Stimulated activated CD8-positive, alpha-beta memory T cell treated with anti-CD3 and anti-CD28 coated beads, Interleukin-7, amount 100 ng/mL, for 1 hour (primary cell): Measurements from ENCODE around the gene GUF1.
"Not testable (repeated sequence)": the region's sequence is repeated elsewhere in the genome, so short reads cannot be mapped to it uniquely, and the experiment has no call there.

Experiments used
- DNase-seq, 2 donors: peaks; one replicate each; pipeline ENCODE4 v3.0.0-alpha.2; 2020; ENCODE audit warnings: low read depth in 2 of 2

Gene GUF1

DNA sequence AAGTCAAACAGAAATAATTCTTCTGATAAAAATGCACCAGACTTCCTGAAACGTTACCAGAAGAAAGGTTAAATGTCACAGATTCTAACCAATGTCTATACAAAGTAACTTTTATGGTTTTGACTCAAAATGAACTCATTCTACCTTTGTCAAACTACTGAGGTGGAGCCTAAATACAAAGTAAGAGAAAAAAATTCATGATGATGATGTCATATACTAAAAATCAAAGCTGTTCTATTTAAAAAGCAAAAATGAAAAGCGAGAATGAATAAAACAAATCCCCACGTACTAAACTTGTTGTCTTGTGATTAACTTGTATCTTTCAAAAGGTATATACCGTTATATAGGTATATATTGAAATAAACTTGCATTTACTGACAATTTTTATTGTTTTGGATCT, 26.5 kb downstream of the GUF1 start:
- DNase-seq, result no peak

DNA sequence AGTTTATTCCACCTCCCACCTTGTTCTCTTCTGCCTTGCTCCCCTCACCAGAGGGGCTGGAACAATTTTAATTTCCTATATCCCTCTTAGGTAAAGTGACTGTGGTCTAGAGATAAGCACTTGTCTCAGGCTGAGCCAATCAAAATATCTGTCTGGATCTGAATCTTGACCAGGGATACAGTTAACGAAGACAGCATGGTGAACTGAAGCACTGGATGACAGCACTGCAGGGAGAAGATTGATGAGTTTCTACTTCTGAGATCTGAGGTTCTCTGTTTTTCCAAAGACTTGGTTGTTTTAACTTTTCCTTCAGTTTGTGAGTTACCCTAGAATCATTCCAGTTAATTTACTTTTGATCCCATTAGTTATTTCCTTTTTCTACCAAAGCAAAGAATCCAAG, 34.9 kb downstream of the GUF1 start:
- DNase-seq, result no peak

GRCh38 chr4:44716597-44716996, 38.4 kb downstream of the GUF1 start:
- DNase-seq, result no peak

GRCh38 chr4:44720371-44720770, 42.2 kb downstream of the GUF1 start:
- DNase-seq, result no peak

GRCh38 chr4:44722001-44722400, 43.8 kb downstream of the GUF1 start:
- no peak for DNase-seq

DNA sequence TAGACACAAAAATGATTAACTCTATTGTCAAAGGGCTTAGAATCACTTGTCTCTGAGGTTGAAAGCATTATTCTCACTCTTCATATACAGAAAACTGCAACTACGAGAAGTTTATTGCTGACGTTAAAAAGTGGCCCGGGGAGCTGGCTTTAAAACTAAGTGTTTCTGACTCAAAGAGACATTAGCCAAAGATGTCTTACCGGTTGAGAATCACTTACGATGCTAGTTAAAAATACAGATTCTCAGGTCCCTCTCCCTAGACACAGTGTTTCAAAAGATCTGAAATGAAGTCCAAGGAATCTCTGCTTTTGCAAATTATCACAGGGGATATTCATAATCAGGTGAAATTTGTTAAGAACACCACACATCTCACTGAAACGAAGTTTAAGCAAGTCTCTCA, 46.9 kb downstream of the GUF1 start:
- no peak for DNase-seq

DNA sequence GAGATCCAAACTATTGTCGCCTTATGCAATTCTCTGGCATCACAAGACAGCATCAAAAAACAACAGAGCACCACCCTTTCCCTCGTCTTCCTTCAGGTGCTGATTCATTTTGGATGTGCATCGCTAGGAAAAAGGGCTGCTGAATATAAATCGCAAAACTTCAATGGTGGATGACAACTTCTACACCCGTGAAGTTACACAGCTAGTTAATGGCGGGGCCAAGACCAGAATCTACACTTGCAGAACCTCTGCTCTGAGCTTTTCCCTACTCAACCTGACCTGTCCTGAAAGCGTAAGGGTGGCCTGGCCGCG, 47.5 kb downstream of the GUF1 start:
- DNase-seq, result no peak

DNA sequence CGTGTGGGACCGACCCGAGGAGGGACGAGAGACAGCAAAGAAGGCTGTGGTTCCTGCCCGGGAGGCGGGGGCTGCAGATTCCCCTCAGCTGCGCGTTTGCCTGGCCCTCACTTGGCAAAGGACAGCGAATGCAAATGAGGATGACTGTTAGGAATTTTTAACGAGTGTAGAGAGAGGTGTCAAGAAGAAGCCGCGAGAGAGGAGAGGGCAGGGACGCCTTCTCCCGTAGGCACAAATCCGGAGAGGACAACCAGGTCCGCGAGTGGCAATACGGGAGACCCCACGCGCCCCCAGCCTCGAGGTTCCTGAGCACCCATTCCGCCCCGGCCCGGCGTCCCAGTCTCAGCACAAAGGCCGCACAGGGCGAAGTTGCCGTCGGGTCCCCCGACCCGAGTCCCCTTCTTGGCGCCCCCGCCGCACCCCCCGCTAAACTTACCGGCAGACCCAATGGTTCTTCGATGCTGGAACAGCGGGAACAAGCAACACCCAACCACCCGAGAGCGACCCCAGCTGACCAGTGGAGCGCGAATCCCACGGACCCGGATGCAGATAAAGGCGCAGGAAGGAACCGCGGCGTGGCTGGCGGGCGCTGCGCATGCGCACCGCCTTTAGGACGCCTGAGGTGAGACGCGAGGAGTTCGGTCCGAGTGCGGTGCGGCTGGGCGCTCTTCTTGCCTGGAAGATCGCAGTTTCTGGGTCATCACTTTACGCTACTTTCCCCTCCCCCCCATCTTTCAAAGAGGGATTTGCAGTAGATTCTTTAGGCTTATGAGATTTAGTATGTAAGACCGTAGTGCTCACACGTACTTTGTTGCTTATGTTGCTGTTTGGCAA, 48.0 kb downstream of the GUF1 start, which contains the start of gene GNPDA2:
GNPDA2 (minus strand) TSS at position 519 of the 834 bp plus-strand sequence. CDS start 4,349 bp downstream, outside the sequence.
- peak; percentile 61 for DNase-seq

DNA sequence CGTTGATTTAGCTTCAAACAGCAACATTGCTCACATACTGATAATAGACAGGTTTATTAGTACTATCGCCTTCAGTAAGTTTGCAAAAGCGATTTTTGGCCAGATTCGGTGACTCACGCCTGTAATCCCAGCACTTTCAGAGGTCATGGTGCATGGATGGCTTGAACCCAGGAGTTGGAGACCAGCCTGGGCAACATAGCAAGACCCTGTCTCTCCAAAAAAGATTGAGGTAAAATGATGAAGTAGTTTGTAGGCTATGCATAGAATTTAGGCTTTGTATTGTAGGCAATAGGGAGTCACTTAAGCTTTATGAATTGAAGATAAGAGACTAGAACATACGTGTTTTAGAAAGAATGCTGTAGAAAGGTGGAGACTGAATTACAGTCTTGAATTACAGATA, 49.3 kb downstream of the GUF1 start:
- DNase-seq, result no peak

- DNase-seq, result not testable (repeated sequence)
Measured at GRCh38 chr4:44728694-44729093, 50.5 kb downstream of the GUF1 start.

- DNase-seq, result no peak
Measured at GRCh38 chr4:44736900-44737299, 58.7 kb downstream of the GUF1 start.

GRCh38 chr4:44738615-44739014, 60.4 kb downstream of the GUF1 start:
- no peak for DNase-seq

GRCh38 chr4:44740201-44740600, 62.0 kb downstream of the GUF1 start:
- no peak for DNase-seq
